M059J (cell line): Measurements from ENCODE around the gene CDK8. TPM values are rescaled to one million over a fixed set of nuclear protein-coding genes. Genes with fewer than 3 reads are reported as not detected.

ENCODE experiments used
- DNase-seq: peaks from one replicate; pipeline ENCODE4 v3.0.0-alpha.2; 2012; ENCODE audit warnings: low read depth
- total RNA-seq: library from RNA; depleted of rRNA; stranded (reverse); fragments of >200 nt; shearing (Covaris generic); gene quantifications from 2 replicates; pipeline ENCODE4 v1.2.3, GENCODE V29; 2014; rRNA removed

CDK8 gene
- total RNA-seq, 1 experiment from 2014 or later = 18.4 TPM

- DNase-seq = no peak
Measured at GRCh38 chr13:26445092-26445491, 191.2 kb downstream of the CDK8 start.

- peak; percentile 44 for DNase-seq
Measured at GRCh38 chr13:26446751-26447150, 192.8 kb downstream of the CDK8 start.

- DNase-seq = no peak
Measured at GRCh38 chr13:26448032-26448431, 194.1 kb downstream of the CDK8 start.

GRCh38 chr13:26449063-26449848 is 195.3 kb downstream of the CDK8 start:
- peak; percentile 91 for DNase-seq

Other genes starting within 250 kb of the CDK8 start
- gene SHISA2, start 202.1 kb upstream of the CDK8 start, total RNA-seq = 0.44 TPM in 1 of 2 replicates, not detected in the other
- 26.8 and 27.5 TPM in 2 replicates for gene RNF6, start 31.8 kb upstream of the CDK8 start, total RNA-seq